Gastroesophageal sphincter (tissue), 3 donors: ENCODE measurements around the gene DCAKD.

Experiments
- CTCF ChIP-seq, 4 experiments: fragments of 200-600 bp in 2 of 4; fragments of 450-650 bp in 2 of 4; sonication (generic) in 1 of 4; IDR thresholded peaks; one replicate each; pipeline ENCODE4 v1.5.1; 2017 to 2019; ENCODE audit warnings: antibody characterized with exemption in 4 of 4, mild to moderate bottlenecking in 2 of 4, moderate library complexity in 2 of 4
- EP300 ChIP-seq: sonication (generic); formaldehyde crosslinking; IDR thresholded peaks from one replicate; pipeline ENCODE4 v1.6.1; 2017; ENCODE audit warnings: antibody characterized with exemption, mild to moderate bottlenecking
- POLR2A ChIP-seq, 2 donors: fragments of 450-650 bp; IDR thresholded peaks; one replicate each; pipeline ENCODE4 v1.6.1; 2017; ENCODE audit warnings: antibody characterized with exemption in 2 of 2, mild to moderate bottlenecking in 2 of 2, moderate library complexity in 1 of 2
- POLR2AphosphoS5 ChIP-seq: sonication (generic); formaldehyde crosslinking; IDR thresholded peaks from one replicate; pipeline ENCODE4 v1.6.1; 2017; ENCODE audit warnings: antibody characterized with exemption

GRCh38 chr17:45029758-45030423, 21.5 kb downstream of the DCAKD start:
- TF ChIP-seq CTCF (IDR thresholded peaks at IDR 0.05) (no peak), POLR2A (IDR thresholded peaks at IDR 0.05) (no peak), EP300 (no peak), POLR2AphosphoS5 (no peak)
